Mesothelial cell of epicardium (in vitro differentiated cells): ENCODE results near the gene ADAM19. TPM values are rescaled to one million over a fixed set of nuclear protein-coding genes. Genes with fewer than 3 reads are reported as not detected.

Source experiments
- DNase-seq, 2 experiments: peaks; one replicate each; pipeline ENCODE4 v3.0.0; 2021; ENCODE audit warnings: low spot score in 2 of 2; ENCODE audit not compliant: unreplicated experiment in 2 of 2
- H3K27ac Mint-ChIP-seq: 2 replicates; pipeline ENCODE4 v1.8.0; 2021; ENCODE audit warnings: mixed read lengths
- H3K27me3 Mint-ChIP-seq: 2 replicates; pipeline ENCODE4 v1.8.0; 2021; ENCODE audit warnings: low read depth, mixed read lengths
- H3K36me3 Mint-ChIP-seq: 2 replicates; pipeline ENCODE4 v1.8.0; 2021; ENCODE audit warnings: mixed read lengths
- H3K4me1 Mint-ChIP-seq: 2 replicates; pipeline ENCODE4 v1.8.0; 2021; ENCODE audit warnings: mixed read lengths
- H3K4me3 Mint-ChIP-seq: 2 replicates; pipeline ENCODE4 v1.8.0; 2021; ENCODE audit warnings: mild to moderate bottlenecking, moderate library complexity, mixed read lengths
- H3K9me3 Mint-ChIP-seq: 2 replicates; pipeline ENCODE4 v1.8.0; 2021; ENCODE audit warnings: mixed read lengths
- CTCF ChIP-seq: fragments of 200-600 bp; sonication (generic); IDR thresholded peaks from one replicate; pipeline ENCODE4 v1.5.0; 2021; ENCODE audit warnings: antibody characterized with exemption; ENCODE audit not compliant: unreplicated experiment
- total RNA-seq: library from RNA; stranded (reverse); gene quantifications from 3 replicates; pipeline ENCODE4 v1.2.1, GENCODE V29; 2021

Gene ADAM19
- total RNA-seq, 1 donor from 2014 or later: 19.7 TPM

- H3K4me1 Mint-ChIP-seq: no peaks in the 10 kb centered on the region
- H3K9me3 Mint-ChIP-seq: no peaks in the 10 kb centered on the region
- no peak for DNase-seq
- H3K4me3 Mint-ChIP-seq: no peak overlapping the region
- TF ChIP-seq CTCF: no peak
- H3K27me3 Mint-ChIP-seq: no peaks in the 10 kb centered on the region
- no peak overlapping the region for H3K27ac Mint-ChIP-seq
- peaks cover 17% of the 10 kb centered on the region for H3K36me3 Mint-ChIP-seq
These were observed 84.0 kb downstream of the ADAM19 start for GRCh38 chr5:157491471-157491995.

DNA sequence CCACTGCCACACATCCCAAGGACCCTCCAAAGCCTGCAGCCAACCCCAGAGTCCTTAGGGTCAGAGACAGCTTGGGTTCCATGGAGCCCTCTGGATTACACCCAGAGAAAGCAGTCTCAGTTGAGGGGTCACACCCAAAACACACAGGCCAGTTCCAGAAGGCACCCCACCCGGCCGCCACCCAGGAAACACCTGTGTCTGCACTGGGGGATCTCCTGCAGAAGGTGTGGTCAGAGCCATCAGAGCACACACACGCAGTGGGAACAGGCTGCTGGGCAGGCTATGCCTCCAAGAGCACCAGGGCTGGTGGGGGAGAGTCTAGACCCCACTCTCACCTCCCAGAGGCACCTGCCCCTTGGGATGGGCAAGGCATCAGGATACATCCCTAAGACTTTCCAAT lies 88.2 kb downstream of the ADAM19 start:
- H3K4me3 Mint-ChIP-seq: no peak overlapping the region
- no peak overlapping the region for H3K27ac Mint-ChIP-seq
- H3K27me3 Mint-ChIP-seq: no peaks in the 10 kb centered on the region
- no peaks in the 10 kb centered on the region for H3K4me1 Mint-ChIP-seq
- H3K36me3 Mint-ChIP-seq: peaks cover 27% of the 10 kb centered on the region
- DNase-seq: no peak
- no peak for TF ChIP-seq CTCF
- H3K9me3 Mint-ChIP-seq: no peaks in the 10 kb centered on the region

GRCh38 chr5:157486861-157487260 lies 88.7 kb downstream of the ADAM19 start:
- peaks cover 32% of the 10 kb centered on the region for H3K36me3 Mint-ChIP-seq
- no peak overlapping the region for H3K27ac Mint-ChIP-seq
- H3K27me3 Mint-ChIP-seq: no peaks in the 10 kb centered on the region
- no peaks in the 10 kb centered on the region for H3K9me3 Mint-ChIP-seq
- H3K4me3 Mint-ChIP-seq: no peak overlapping the region
- no peak for TF ChIP-seq CTCF
- DNase-seq: no peak
- no peaks in the 10 kb centered on the region for H3K4me1 Mint-ChIP-seq

DNA sequence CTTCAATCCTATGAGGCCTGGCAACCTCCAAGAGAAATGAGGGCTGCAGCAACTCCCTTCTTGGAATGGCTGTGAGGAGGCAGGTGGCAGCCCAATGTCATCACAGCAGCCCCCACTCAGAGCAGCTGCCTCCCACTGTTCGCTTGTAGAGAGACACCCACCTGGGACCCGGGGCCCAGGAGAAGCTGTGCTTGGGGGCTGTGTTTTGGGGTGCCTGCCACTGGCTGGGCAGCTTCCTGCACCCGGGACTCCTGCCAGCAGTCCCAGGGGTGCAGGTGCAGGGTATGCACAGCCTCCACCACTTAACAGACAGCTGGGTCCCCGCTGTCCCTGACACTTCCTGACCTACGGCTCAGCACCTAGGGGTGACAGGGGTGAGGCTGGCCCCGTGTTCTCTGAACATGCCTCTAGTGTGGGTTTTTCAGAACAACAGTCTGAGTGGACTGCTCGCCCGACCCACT lies 89.3 kb downstream of the ADAM19 start:
- no peaks in the 10 kb centered on the region for H3K27me3 Mint-ChIP-seq
- H3K27ac Mint-ChIP-seq: no peak overlapping the region

DNA sequence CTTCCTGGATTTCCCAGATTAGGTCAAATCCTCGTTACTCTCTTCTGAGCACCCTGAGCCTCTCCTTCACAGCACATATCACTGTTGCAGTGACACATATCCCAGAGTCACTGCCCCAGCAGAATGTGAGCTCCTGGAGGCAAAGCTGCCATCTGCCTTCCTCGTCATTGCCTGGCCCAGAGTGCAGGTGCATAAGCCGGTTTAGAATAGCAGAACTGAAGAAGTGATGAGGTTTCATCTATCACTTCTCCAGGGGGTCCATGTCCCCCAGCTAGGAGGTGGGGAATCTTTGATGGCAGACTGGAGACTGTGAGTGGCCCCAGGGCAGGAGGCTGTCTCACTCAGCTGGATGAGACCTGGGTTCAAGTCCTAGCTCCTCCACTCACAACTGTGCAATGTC lies 89.8 kb downstream of the ADAM19 start:
- no peak for DNase-seq
- H3K9me3 Mint-ChIP-seq: no peaks in the 10 kb centered on the region
- no peaks in the 10 kb centered on the region for H3K27me3 Mint-ChIP-seq
- H3K4me1 Mint-ChIP-seq: no peaks in the 10 kb centered on the region
- no peak for TF ChIP-seq CTCF
- H3K36me3 Mint-ChIP-seq: peaks cover 32% of the 10 kb centered on the region
- H3K27ac Mint-ChIP-seq: no peak overlapping the region
- no peak overlapping the region for H3K4me3 Mint-ChIP-seq

More for the DNA sequence above, 89.3 kb downstream of the ADAM19 start:
- DNase-seq: no peak
- no peak for TF ChIP-seq CTCF
- H3K4me1 Mint-ChIP-seq: no peaks in the 10 kb centered on the region
- no peak overlapping the region for H3K4me3 Mint-ChIP-seq
- H3K36me3 Mint-ChIP-seq: peaks cover 33% of the 10 kb centered on the region
- no peaks in the 10 kb centered on the region for H3K9me3 Mint-ChIP-seq

- Mint-ChIP-seq H3K9me3 (no peaks in the 10 kb centered on the region), H3K4me1 (no peaks in the 10 kb centered on the region), H3K36me3 (peaks cover 32% of the 10 kb centered on the region), H3K27ac (no peak overlapping the region), H3K4me3 (no peak overlapping the region), H3K27me3 (no peaks in the 10 kb centered on the region)
- no peak for TF ChIP-seq CTCF
- DNase-seq: no peak
These were observed 90.2 kb downstream of the ADAM19 start for GRCh38 chr5:157485340-157485739.
